SK-N-SH treated with all-trans-retinoic acid at 6 μM for 48 hours (cell line): Measurements from ENCODE around the gene ACADVL.

Experiments used
- GLIS3 ChIP-seq: fragments of 250-450 bp; sonication (Bioruptor Pico); IDR thresholded peaks from 2 replicates; pipeline ENCODE4 v1.5.0; 2020; ENCODE audit warnings: mild to moderate bottlenecking, moderate library complexity
- OSR1 ChIP-seq: fragments of 250-450 bp; sonication (Bioruptor Pico); IDR thresholded peaks from 2 replicates; pipeline ENCODE4 v1.8.0; 2022; ENCODE audit warnings: moderate library complexity, mild to moderate bottlenecking, inconsistent platforms
- PPARA ChIP-seq: fragments of 250-450 bp; sonication (Bioruptor Pico); IDR thresholded peaks from 2 replicates; pipeline ENCODE4 v1.5.0; 2020; ENCODE audit warnings: mild to moderate bottlenecking, borderline replicate concordance
- TCF4 ChIP-seq: fragments of 250-450 bp; sonication (Bioruptor Pico); IDR thresholded peaks from 2 replicates; pipeline ENCODE4 v1.8.0; 2021; ENCODE audit warnings: mild to moderate bottlenecking, moderate library complexity, borderline replicate concordance
- ZNF70 ChIP-seq: fragments of 450-650 bp; formaldehyde crosslinking; IDR thresholded peaks from 2 replicates; pipeline ENCODE4 v1.5.0; 2020; ENCODE audit warnings: mild to moderate bottlenecking, moderate library complexity
- TF ChIP-seq, protein P1 (sequence below): fragments of 250-450 bp; sonication (Bioruptor Pico); IDR thresholded peaks from 2 replicates; pipeline ENCODE4 v1.5.1; 2020; ENCODE audit warnings: low read depth, mild to moderate bottlenecking, moderate library complexity
- TF ChIP-seq, protein P2 (sequence below): fragments of 250-450 bp; sonication (Bioruptor Pico); IDR thresholded peaks from 2 replicates; pipeline ENCODE4 v1.5.1; 2021; ENCODE audit warnings: mild to moderate bottlenecking, moderate library complexity

DNA sequence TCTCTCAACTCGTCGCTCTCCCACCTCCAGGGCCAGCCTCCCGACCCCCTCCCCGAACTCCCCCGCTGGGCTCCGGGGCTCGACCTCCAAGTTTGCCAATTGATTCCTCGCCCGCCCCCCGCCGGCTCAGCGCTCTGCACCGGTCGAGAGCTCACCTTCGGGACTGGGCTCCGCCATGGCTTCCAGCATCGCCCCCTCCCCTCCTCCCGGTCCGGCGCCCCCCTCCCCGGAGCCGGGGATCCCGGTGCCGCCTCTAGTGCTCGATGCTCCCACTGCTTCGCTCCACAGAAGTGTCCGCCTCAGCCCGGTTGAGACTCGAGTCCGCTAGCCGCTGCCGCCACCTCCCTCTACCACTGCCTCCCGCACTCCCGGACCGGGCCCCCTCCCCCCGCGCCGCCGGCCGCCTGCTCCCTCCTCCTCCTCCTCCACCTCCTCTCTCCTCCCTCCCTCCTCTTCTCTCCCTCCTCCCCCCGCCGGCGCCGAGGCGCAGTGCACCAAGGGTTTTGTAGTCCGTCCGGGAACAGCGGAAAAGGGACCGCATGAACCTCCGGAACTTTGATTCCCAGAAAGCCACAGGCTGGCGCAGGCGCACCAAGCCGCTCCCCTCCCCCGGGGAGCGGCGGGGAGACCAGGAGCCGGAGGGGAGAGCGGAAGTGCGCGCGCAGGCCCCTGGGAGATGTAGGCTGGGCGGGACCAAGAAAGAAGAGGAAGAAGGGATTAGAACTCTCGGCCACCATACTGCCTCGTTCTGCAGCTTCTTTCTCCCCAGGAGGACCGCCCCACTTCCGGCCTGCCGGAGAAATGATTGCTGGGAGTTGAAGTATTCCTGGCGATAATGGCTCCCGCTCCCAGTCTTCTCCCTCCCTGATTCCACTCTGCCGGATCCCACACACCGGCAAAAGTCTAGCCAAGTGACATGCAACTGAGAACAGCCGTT lies 19.6 kb downstream of the ACADVL start, which contains the start of gene PHF23:
- TF ChIP-seq ZNF70 (CRISPR knock-in tag) (no peak), OSR1 (CRISPR knock-in tag) (no peak), GLIS3 (CRISPR knock-in tag) (peak; percentile 74), TCF4 (CRISPR knock-in tag) (no peak), PPARA (CRISPR knock-in tag) (no peak)
- TF ChIP-seq, protein P1, sequence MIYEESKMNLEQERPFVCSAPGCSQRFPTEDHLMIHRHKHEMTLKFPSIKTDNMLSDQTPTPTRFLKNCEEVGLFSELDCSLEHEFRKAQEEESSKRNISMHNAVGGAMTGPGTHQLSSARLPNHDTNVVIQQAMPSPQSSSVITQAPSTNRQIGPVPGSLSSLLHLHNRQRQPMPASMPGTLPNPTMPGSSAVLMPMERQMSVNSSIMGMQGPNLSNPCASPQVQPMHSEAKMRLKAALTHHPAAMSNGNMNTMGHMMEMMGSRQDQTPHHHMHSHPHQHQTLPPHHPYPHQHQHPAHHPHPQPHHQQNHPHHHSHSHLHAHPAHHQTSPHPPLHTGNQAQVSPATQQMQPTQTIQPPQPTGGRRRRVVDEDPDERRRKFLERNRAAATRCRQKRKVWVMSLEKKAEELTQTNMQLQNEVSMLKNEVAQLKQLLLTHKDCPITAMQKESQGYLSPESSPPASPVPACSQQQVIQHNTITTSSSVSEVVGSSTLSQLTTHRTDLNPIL (CRISPR knock-in tag) = no peak
- TF ChIP-seq, protein P2, sequence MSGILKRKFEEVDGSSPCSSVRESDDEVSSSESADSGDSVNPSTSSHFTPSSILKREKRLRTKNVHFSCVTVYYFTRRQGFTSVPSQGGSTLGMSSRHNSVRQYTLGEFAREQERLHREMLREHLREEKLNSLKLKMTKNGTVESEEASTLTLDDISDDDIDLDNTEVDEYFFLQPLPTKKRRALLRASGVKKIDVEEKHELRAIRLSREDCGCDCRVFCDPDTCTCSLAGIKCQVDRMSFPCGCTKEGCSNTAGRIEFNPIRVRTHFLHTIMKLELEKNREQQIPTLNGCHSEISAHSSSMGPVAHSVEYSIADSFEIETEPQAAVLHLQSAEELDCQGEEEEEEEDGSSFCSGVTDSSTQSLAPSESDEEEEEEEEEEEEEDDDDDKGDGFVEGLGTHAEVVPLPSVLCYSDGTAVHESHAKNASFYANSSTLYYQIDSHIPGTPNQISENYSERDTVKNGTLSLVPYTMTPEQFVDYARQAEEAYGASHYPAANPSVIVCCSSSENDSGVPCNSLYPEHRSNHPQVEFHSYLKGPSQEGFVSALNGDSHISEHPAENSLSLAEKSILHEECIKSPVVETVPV (CRISPR knock-in tag) = no peak
